Sigmoid colon (tissue), 4 donors: ENCODE results near the gene BDKRB2.

Source experiments
- CTCF ChIP-seq, 4 experiments: fragments of 450-650 bp in 3 of 4; fragments of 200-600 bp in 1 of 4; IDR thresholded peaks; one replicate each; pipeline ENCODE4 v1.5.1; 2016 to 2019; ENCODE audit warnings: antibody characterized with exemption in 4 of 4, mild to moderate bottlenecking in 3 of 4, moderate library complexity in 2 of 4
- POLR2A ChIP-seq, 2 donors: fragments of 450-650 bp; IDR thresholded peaks; one replicate each; pipeline ENCODE4 v1.6.1; 2016; ENCODE audit warnings: antibody characterized with exemption in 2 of 2, mild to moderate bottlenecking in 2 of 2, moderate library complexity in 2 of 2
- POLR2AphosphoS5 ChIP-seq, 4 donors: sonication (generic); formaldehyde crosslinking; IDR thresholded peaks; one replicate each; pipeline ENCODE4 v1.6.1; 2017; ENCODE audit warnings: antibody characterized with exemption in 4 of 4

- no peak for TF ChIP-seq CTCF (IDR thresholded peaks at IDR 0.05)
- TF ChIP-seq POLR2A (IDR thresholded peaks at IDR 0.05): no peak
- TF ChIP-seq POLR2AphosphoS5 (IDR thresholded peaks at IDR 0.05): no peak
Observed at GRCh38 chr14:96251656-96252155, 47.1 kb downstream of the BDKRB2 start.
